ENCODE data around the gene JAKMIP1.

- TF ChIP-seq CTCF (IDR thresholded peaks at IDR 0.05) (no peak), POLR2AphosphoS5 (IDR thresholded peaks at IDR 0.05; ENCODE audit: low read depth, low read length) (no peak), SIN3A (IDR thresholded peaks at IDR 0.05; ENCODE audit: borderline replicate concordance, insufficient read depth, low read depth, low read length) (no peak), REST (IDR thresholded peaks at IDR 0.05; ENCODE audit: insufficient read depth in 1 of 2, low read depth in 2 of 2, low read length in 1 of 2) (no peak), TCF7L2 (IDR thresholded peaks at IDR 0.05; ENCODE audit: low read depth, low read length) (no peak)
These were observed 82.1 kb downstream of the JAKMIP1 start for GRCh38 chr4:6118201-6118600.
